ENCODE results near the gene CRYL1. TPM values are rescaled to one million over a fixed set of nuclear protein-coding genes. Genes with fewer than 3 reads are reported as not detected.

Gene CRYL1
- total RNA-seq, 1 experiment from 2014 or later: 3.7 TPM

GRCh38 chr13:20489185-20489820 is 36.4 kb downstream of the CRYL1 start:
- Histone ChIP-seq H3K56ac (ENCODE audit: insufficient read length, low read depth, low read length) (no peak overlapping the region), H3K9ac (ENCODE audit: extremely low read depth, insufficient read length, low read length) (no peak overlapping the region), H3K14ac (ENCODE audit: insufficient read depth, low read length) (no peak overlapping the region), H4K8ac (replicated peaks; ENCODE audit: insufficient read length, low read depth, low read length) (no peak overlapping the region), H3K27ac (ENCODE audit: insufficient read length, low read depth, low read length) (no peak overlapping the region), H2BK15ac (ENCODE audit: low read depth, low read length) (no peak overlapping the region), H4K5ac (ENCODE audit: insufficient read length, low read depth, low read length) (no peak overlapping the region), H2BK20ac (ENCODE audit: low read depth, low read length, poor library complexity, severe bottlenecking) (no peak overlapping the region), H2BK12ac (ENCODE audit: insufficient read length, low read depth, low read length) (no peak overlapping the region), H3K9me3 (ENCODE audit: control insufficient read depth, low read depth, low read length) (no peaks in the 10 kb centered on the region), H2AFZ (ENCODE audit: low read length) (no peak overlapping the region), H3K4me1 (ENCODE audit: insufficient read depth, low read length) (no peaks in the 10 kb centered on the region; the same call in 1 of the 2 replicates), H4K91ac (ENCODE audit: insufficient read length, low read depth, low read length) (no peak overlapping the region), H3K18ac (ENCODE audit: insufficient read length, low read depth, low read length) (no peak overlapping the region), H2BK5ac (ENCODE audit: insufficient read length, low read length) (no peak overlapping the region), H3K27me3 (ENCODE audit: insufficient read depth, low read length) (no peaks in the 10 kb centered on the region), H4K20me1 (ENCODE audit: control insufficient read depth, insufficient read depth, insufficient read length) (no peaks in the 10 kb centered on the region), H3K23me2 (ENCODE audit: insufficient read length, low read depth, low read length, poor library complexity, severe bottlenecking) (no peaks in the 10 kb centered on the region), H3K4me2 (ENCODE audit: insufficient read depth, insufficient read length, low read length) (no peak overlapping the region), H2AK5ac (ENCODE audit: insufficient read length, low read length) (no peak overlapping the region), H2BK120ac (ENCODE audit: low read depth, low read length, poor library complexity, severe bottlenecking) (no peak overlapping the region), H3K79me1 (ENCODE audit: insufficient read depth, low read depth, low read length, poor library complexity, severe bottlenecking) (no peaks in the 10 kb centered on the region), H3T11ph (ENCODE audit: low read length) (no peak overlapping the region), H3K4ac (ENCODE audit: low read depth, low read length) (no peak overlapping the region), H3K79me2 (ENCODE audit: insufficient read depth, low read length) (no peaks in the 10 kb centered on the region), H3K23ac (ENCODE audit: insufficient read length, low read depth, low read length) (no peak overlapping the region)
- no peaks in the 10 kb centered on the region for H3K36me3 Mint-ChIP-seq (ENCODE audit: insufficient read depth in 1 of 3, low read depth in 3 of 3)
- TF ChIP-seq CTCF (conservative IDR thresholded peaks at IDR 0.05): no peak
- peaks cover 3% of the 10 kb centered on the region in 2 experiments; a peak in 3 of 4 replicates for H3K4me1 Mint-ChIP-seq
- no CpG with 5 or more reads among the region's 4 CpGs for WGBS (ENCODE audit: extremely low coverage, insufficient read length, low lambda C conversion rate)
- DNase-seq: no peak
- peak overlapping the region in 1 of 3 experiments; percentile 50; a peak in 1 of 7 replicates for H3K27ac Mint-ChIP-seq
- no peaks in the 10 kb centered on the region for H3K9me3 Mint-ChIP-seq
- H3K27me3 Mint-ChIP-seq (ENCODE audit: low read depth): no peaks in the 10 kb centered on the region
- no peak overlapping the region for H3K4me3 Mint-ChIP-seq
